HFF-Myc (cell line): ENCODE measurements around the gene GSAP.

Source experiments
- DNase-seq: peaks from one replicate; pipeline ENCODE4 v3.0.0-alpha.2; 2011; ENCODE audit warnings: low read depth; ENCODE audit errors: extremely low read depth
- H3K4me3 ChIP-seq: replicated peaks from 2 replicates; pipeline ENCODE4 v1.5.1; 2011; ENCODE audit warnings: low read depth, mild to moderate bottlenecking, control low read depth, low read length
- CTCF ChIP-seq: IDR thresholded peaks from 2 replicates; pipeline ENCODE4 v1.5.1; 2012; ENCODE audit warnings: mild to moderate bottlenecking, low read depth, low read length, control low read depth; ENCODE audit errors: missing control alignments

GSAP gene

GRCh38 chr7:77460057-77460486 is 43.9 kb upstream of the GSAP start:
- DNase-seq: no peak
- no peak overlapping the region for H3K4me3 ChIP-seq
- peak; percentile 15 for TF ChIP-seq CTCF

- DNase-seq: no peak
- H3K4me3 ChIP-seq: no peak overlapping the region
- TF ChIP-seq CTCF: no peak
These were observed 43.2 kb upstream of the GSAP start for GRCh38 chr7:77459311-77459726.

GRCh38 chr7:77458786-77459185 is 42.6 kb upstream of the GSAP start:
- no peak for DNase-seq
- H3K4me3 ChIP-seq: no peak overlapping the region
- no peak for TF ChIP-seq CTCF

- H3K4me3 ChIP-seq: no peak overlapping the region
- no peak for TF ChIP-seq CTCF
- DNase-seq: no peak
These were observed 41.6 kb upstream of the GSAP start for GRCh38 chr7:77457779-77458178.

GRCh38 chr7:77456696-77457095 is 40.5 kb upstream of the GSAP start:
- DNase-seq: no peak
- H3K4me3 ChIP-seq: no peak overlapping the region

GRCh38 chr7:77455321-77455720 is 39.2 kb upstream of the GSAP start:
- no peak overlapping the region for H3K4me3 ChIP-seq
- TF ChIP-seq CTCF: no peak
- DNase-seq: peak; percentile 52

More at GRCh38 chr7:77456696-77457095, 40.5 kb upstream of the GSAP start:
- no peak for TF ChIP-seq CTCF

GRCh38 chr7:77454802-77455201 is 38.7 kb upstream of the GSAP start:
- H3K4me3 ChIP-seq: no peak overlapping the region
- no peak for DNase-seq

More at GRCh38 chr7:77454802-77455201, 38.7 kb upstream of the GSAP start:
- no peak for TF ChIP-seq CTCF
